Fibroblast of mammary gland (primary cell): ENCODE measurements around the gene GALNT14.

Experiments
- DNase-seq: peaks from one replicate; pipeline ENCODE4 v3.0.0-alpha.2; 2010; ENCODE audit warnings: low read depth
- H3K4me3 ChIP-seq: 2 replicates; pipeline ENCODE4 v1.5.1; 2011; ENCODE audit warnings: low read depth, mild to moderate bottlenecking, low read length, moderate library complexity; ENCODE audit not compliant: control insufficient read depth
- TF ChIP-seq, protein P1 (sequence below): conservative IDR thresholded peaks from 2 replicates; pipeline ENCODE4 v1.5.1; 2011; ENCODE audit warnings: low read depth, low read length, inconsistent platforms; ENCODE audit not compliant: control insufficient read depth, insufficient read depth

GALNT14 gene

DNA sequence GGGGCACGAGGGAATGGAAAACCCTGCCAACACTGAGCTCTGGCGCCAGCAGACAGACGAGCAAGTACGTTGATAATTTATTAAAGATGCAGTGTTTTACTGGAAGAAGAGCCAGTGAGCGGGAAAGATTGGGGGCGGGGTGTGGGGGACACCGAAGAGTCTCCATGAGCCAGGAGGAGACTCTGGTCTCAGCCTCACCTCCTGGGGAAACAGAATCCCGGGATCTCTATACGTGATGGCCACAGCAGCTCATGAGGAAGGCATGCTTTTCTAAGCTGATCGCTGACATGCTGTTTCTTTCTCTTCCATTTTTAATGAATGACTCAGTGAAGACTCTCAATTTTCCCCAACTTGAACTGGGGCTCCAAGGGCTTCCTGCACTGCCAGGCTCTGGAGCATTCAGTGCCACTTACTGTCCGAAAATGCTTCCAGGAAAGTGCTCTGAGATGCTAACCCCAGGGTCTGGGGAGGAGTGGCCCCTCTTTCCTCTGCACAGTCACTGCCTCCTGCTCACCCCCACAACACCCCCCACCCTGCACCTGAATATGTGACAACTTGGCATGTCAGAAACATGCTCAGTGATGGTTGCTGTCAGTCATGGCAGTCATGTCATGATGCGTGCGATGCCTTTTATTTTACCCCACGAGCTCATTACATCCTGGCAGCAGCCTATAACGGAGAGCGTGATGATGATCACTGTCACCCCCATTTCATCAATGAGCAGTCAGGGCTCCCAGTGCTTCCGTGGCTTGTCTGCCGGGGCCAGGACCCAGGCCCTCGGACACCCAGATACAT lies 166.8 kb downstream of the GALNT14 start:
- peak; percentile 14 for DNase-seq
- H3K4me3 ChIP-seq, result no peak overlapping the region
- TF ChIP-seq, protein P1, sequence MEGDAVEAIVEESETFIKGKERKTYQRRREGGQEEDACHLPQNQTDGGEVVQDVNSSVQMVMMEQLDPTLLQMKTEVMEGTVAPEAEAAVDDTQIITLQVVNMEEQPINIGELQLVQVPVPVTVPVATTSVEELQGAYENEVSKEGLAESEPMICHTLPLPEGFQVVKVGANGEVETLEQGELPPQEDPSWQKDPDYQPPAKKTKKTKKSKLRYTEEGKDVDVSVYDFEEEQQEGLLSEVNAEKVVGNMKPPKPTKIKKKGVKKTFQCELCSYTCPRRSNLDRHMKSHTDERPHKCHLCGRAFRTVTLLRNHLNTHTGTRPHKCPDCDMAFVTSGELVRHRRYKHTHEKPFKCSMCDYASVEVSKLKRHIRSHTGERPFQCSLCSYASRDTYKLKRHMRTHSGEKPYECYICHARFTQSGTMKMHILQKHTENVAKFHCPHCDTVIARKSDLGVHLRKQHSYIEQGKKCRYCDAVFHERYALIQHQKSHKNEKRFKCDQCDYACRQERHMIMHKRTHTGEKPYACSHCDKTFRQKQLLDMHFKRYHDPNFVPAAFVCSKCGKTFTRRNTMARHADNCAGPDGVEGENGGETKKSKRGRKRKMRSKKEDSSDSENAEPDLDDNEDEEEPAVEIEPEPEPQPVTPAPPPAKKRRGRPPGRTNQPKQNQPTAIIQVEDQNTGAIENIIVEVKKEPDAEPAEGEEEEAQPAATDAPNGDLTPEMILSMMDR, result no peak

DNA sequence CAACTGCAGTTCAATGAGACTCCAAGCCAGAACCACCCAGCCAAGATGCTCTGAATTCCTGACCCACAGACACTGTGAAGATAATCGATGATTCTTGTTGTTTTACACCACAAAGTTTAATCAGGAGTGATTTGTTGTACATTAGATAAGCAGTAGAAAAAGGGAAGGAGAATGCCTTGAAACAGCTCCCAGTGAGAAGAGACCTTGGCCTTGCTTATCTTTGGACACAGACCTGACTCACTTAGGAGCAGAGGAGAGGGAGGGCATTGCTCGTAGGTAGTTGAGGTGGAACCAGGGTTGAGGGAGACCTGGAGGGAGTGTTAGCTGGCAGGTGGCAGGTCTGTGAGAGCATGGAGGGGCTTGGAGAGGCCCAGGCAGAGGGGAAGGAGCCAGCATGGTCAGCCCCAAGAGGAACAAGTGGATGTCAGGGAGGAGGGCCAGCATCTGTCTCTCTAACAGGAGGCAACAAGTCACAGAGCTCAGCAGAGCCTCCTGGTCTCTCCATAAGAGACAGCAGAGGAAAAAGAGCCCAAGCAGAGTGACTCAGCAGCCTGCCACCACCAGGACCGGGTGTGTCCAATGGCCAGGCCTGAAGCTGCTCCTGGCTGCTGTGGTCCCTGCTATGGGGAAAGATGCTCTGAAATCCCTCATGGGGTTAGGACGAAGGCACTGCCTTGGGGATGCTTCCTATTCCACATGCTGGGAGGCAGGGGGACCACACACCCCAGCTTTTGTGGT lies 169.4 kb downstream of the GALNT14 start:
- no peak overlapping the region for H3K4me3 ChIP-seq
- TF ChIP-seq, protein P1, result no peak
- DNase-seq, result no peak

DNA sequence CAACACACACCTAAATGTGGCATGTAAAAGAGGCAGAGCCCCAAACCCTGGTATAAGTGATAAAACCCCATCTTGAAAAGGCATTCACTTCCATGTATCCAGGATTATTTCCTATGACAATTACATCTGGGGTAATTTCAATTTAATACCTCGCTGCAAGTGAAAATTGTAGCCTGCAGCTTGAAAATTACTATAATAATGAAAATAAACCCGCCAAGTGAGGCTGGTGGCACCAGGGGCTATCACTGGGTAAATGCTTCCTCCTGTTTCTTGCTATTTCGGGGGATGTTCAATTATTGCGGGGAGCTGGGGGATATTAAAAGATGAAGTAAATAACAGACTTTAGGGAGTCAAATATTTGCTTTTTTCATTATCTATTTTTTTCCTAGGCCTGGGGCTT lies 171.5 kb downstream of the GALNT14 start:
- DNase-seq, result no peak
- H3K4me3 ChIP-seq, result no peak overlapping the region
- TF ChIP-seq, protein P1, result no peak

DNA sequence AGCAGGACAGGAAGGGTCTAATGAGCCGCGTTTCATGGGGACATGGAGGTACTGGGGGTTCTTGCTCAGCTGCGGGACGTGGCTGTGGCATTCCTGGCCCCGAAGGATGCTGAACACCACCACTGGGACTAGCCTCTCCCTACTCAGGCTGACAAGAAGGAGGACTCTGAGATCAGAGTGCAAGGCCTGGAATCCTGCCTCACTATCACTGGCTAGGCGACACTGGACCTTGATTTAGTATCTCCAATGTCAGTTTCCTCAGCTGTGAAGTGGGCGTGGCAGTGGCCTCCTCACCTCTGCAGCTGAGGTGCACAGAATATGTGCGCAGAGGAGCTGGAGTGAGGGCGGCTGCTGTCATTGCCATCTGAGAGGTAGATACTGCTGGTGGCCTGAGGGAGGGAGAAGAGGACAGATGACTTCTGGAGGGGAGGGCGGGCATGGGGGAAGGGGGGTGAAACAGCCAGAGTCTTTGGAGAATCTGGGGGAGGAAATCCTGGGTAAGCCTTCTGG lies 173.2 kb downstream of the GALNT14 start:
- TF ChIP-seq, protein P1, result no peak
- no peak overlapping the region for H3K4me3 ChIP-seq
- no peak for DNase-seq

DNA sequence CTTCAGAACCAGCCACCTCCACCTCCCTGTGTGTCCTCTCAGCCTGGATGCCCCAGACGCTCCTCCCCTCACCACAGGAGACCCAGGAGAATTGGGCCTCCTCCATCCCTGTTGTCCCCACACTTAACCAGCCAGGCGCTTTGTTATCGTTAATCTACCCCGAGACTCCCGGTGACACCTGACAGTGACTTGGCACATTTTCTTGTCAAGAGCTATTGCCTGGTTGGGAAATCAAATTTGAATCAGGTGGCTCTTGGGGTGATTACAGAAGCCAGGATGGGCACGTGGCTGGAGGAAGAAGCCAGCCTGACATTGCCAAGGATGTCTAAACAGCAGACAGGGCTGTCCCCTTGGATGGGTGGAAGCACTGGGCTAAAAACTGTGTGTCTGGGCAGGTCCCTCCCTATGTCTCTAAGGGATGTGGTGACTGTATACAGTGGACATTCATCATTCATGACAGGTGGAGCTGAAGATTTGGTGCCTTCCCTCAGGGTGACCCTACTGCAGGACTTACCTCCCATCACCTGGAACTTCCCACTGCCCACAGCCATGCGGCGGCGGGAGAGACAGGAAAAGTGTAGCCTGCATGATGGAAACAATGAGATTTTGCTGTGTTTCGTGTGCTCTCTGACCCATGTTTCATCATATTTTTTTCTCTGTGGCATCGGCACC lies 173.8 kb downstream of the GALNT14 start:
- TF ChIP-seq, protein P1, result no peak
- H3K4me3 ChIP-seq, result no peak overlapping the region
- DNase-seq, result no peak

DNA sequence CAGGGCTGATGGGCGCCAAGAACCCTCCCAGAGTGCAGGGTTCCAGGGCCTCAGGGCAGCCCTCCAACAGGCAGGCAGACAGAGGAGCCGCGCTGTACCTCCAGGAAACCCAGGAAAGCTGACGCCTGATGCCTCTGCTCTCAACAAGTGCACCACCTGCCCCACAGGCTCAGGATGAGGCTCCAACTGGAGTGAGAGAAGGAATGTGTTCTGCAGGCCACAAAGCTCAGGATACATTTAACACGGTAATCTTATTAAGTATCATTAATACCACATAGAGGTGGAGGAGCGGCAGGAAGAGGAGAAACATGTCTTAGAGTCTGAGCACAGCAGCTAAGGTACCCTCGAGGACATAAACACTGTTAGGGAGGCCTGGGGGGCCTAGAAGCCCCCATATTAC lies 175.1 kb downstream of the GALNT14 start:
- no peak for DNase-seq
- H3K4me3 ChIP-seq, result no peak overlapping the region
- TF ChIP-seq, protein P1, result no peak
